Measurements from ENCODE around the gene HOXD10.
A peak's percentile ranks its signal among the peaks of the same experiment; 100 is the strongest.

- TF ChIP-seq CTCF (IDR thresholded peaks at IDR 0.05) (no peak), EZH2 (IDR thresholded peaks at IDR 0.05) (peak; percentile 93), EZH2phosphoT487 (IDR thresholded peaks at IDR 0.05) (peak; percentile 99)
These were observed 31.3 kb upstream of the HOXD10 start for GRCh38 chr2:176085120-176085788.
